ENCODE measurements around the gene INVS.
"Not testable (repeated sequence)": the region's sequence is repeated elsewhere in the genome, so short reads cannot be mapped to it uniquely, and the experiment has no call there.

DNA sequence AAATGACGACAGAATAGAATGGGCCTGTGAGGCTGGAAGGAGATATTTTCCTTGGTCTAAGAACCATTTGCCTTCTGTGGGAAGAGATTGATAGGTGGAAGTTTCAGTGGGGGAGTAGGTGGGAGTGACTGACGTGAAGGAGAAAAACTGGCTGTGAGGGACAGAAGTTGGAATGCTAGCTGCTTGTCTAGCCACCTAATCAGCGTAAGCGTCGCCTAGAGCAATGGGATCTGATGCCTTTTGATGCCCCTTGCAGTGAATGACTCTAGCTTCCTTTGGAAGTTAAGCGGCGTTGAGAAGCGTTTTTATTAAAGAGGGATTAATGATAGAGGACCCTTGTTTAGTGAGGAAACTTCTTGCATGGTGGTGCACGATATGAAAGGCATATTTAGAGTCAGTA is 42.8 kb downstream of the INVS start:
- not testable (repeated sequence) for TF ChIP-seq ESRRG (CRISPR knock-in tag; IDR thresholded peaks at IDR 0.05); TCF4 (CRISPR knock-in tag; IDR thresholded peaks at IDR 0.05; ENCODE audit: borderline replicate concordance); PPARA (CRISPR knock-in tag; IDR thresholded peaks at IDR 0.05; ENCODE audit: borderline replicate concordance); ZFP30 (CRISPR knock-in tag; IDR thresholded peaks at IDR 0.05)

Data from SK-N-SH treated with all-trans-retinoic acid at 6 μM for 48 hours (cell line).